WTC11 (cell line): ENCODE measurements around the gene ROBO2. TPM values are rescaled to one million over a fixed set of nuclear protein-coding genes. Genes with fewer than 3 reads are reported as not detected.
A peak's percentile ranks its signal among the peaks of the same experiment; 100 is the strongest.

Source experiments
- ATAC-seq: fragments of 200-7000 bp; cut with Tn5 transposase; 2 replicates; pipeline ENCODE4 v1.10.0; 2021; ENCODE audit warnings: mild to moderate bottlenecking, moderate library complexity
- CTCF ChIA-PET: fragments of 300-600 bp; sonication (Branson Sonifier 250); formaldehyde crosslinking; loops from one replicate; lab custom pipeline; 2021; ENCODE audit warnings: antibody characterized with exemption; lab: Charles Lee
- POLR2A ChIA-PET: fragments of 350-600 bp; sonication (Branson Sonifier 250); formaldehyde crosslinking; loops from one replicate; lab custom pipeline; 2021; ENCODE audit warnings: antibody characterized with exemption; lab: Charles Lee
- DNase-seq: peaks from one replicate; pipeline ENCODE4 v3.0.0; 2021; ENCODE audit warnings: low spot score
- H3K27ac Mint-ChIP-seq: 2 replicates; pipeline ENCODE4 v1.8.0; 2021; ENCODE audit warnings: mixed read lengths
- H3K27me3 Mint-ChIP-seq: 2 replicates; pipeline ENCODE4 v1.8.0; 2021; ENCODE audit warnings: low read depth, mild to moderate bottlenecking, moderate library complexity, mixed read lengths
- H3K36me3 Mint-ChIP-seq: 2 replicates; pipeline ENCODE4 v1.8.0; 2021; ENCODE audit warnings: mixed read lengths
- H3K4me1 Mint-ChIP-seq: 2 replicates; pipeline ENCODE4 v1.8.0; 2022; ENCODE audit warnings: mixed read lengths
- H3K4me3 Mint-ChIP-seq: 2 replicates; pipeline ENCODE4 v1.8.0; 2021; ENCODE audit warnings: mild to moderate bottlenecking, moderate library complexity, mixed read lengths
- H3K9me3 Mint-ChIP-seq: 2 replicates; pipeline ENCODE4 v1.8.0; 2021; ENCODE audit warnings: mixed read lengths
- AR ChIP-seq: fragments of 250-450 bp; sonication (Bioruptor Pico); IDR thresholded peaks from 2 replicates; pipeline ENCODE4 v1.9.0; 2021; ENCODE audit warnings: mild to moderate bottlenecking
- E2F5 ChIP-seq: sonication (generic); formaldehyde crosslinking; IDR thresholded peaks from 2 replicates; pipeline ENCODE4 v1.8.1; 2022; ENCODE audit warnings: mild to moderate bottlenecking, moderate library complexity, missing genetic modification reagents
- ELF4 ChIP-seq: sonication (generic); formaldehyde crosslinking; IDR thresholded peaks from 2 replicates; pipeline ENCODE4 v1.8.1; 2022; ENCODE audit warnings: low read depth, mild to moderate bottlenecking, moderate library complexity, missing genetic modification reagents
- ESRRA ChIP-seq: sonication (generic); formaldehyde crosslinking; IDR thresholded peaks from 2 replicates; pipeline ENCODE4 v1.8.1; 2022; ENCODE audit warnings: mild to moderate bottlenecking, missing genetic modification reagents, borderline replicate concordance
- FOXP1 ChIP-seq: sonication (generic); formaldehyde crosslinking; IDR thresholded peaks from 2 replicates; pipeline ENCODE4 v1.8.0; 2022; ENCODE audit warnings: missing genetic modification reagents, mild to moderate bottlenecking, moderate library complexity, borderline replicate concordance
- GRHL2 ChIP-seq: fragments of 250-450 bp; sonication (Bioruptor Pico); IDR thresholded peaks from 2 replicates; pipeline ENCODE4 v1.8.0; 2022; ENCODE audit warnings: mild to moderate bottlenecking, moderate library complexity; ENCODE audit not compliant: insufficient replicate concordance, severe bottlenecking
- JAZF1 ChIP-seq: fragments of 250-450 bp; sonication (Bioruptor Pico); IDR thresholded peaks from 2 replicates; pipeline ENCODE4 v1.9.0; 2021; ENCODE audit warnings: moderate library complexity, mild to moderate bottlenecking, inconsistent platforms
- MLX ChIP-seq: sonication (generic); formaldehyde crosslinking; IDR thresholded peaks from 2 replicates; pipeline ENCODE4 v1.8.1; 2023; ENCODE audit warnings: mild to moderate bottlenecking, missing genetic modification reagents, moderate library complexity
- MXD4 ChIP-seq: fragments of 250-450 bp; sonication (Bioruptor Pico); IDR thresholded peaks from 2 replicates; pipeline ENCODE4 v1.8.0; 2021; ENCODE audit warnings: mild to moderate bottlenecking, moderate library complexity, borderline replicate concordance
- NFYB ChIP-seq: sonication (generic); formaldehyde crosslinking; conservative IDR thresholded peaks from 2 replicates; pipeline ENCODE4 v1.8.0; 2022; ENCODE audit warnings: low read depth, missing genetic modification reagents
- PREB ChIP-seq: sonication (generic); formaldehyde crosslinking; IDR thresholded peaks from 2 replicates; pipeline ENCODE4 v1.8.1; 2022; ENCODE audit warnings: mild to moderate bottlenecking, missing genetic modification reagents, moderate library complexity, borderline replicate concordance
- PRRX2 ChIP-seq: fragments of 250-450 bp; sonication (Bioruptor Pico); IDR thresholded peaks from 2 replicates; pipeline ENCODE4 v1.8.0; 2021; ENCODE audit warnings: mild to moderate bottlenecking
- TEAD1 ChIP-seq: sonication (generic); formaldehyde crosslinking; IDR thresholded peaks from 2 replicates; pipeline ENCODE4 v1.8.0; 2022; ENCODE audit warnings: mild to moderate bottlenecking, missing genetic modification reagents
- ZNF121 ChIP-seq: sonication (generic); formaldehyde crosslinking; IDR thresholded peaks from 2 replicates; pipeline ENCODE4 v1.8.0; 2023; ENCODE audit warnings: missing genetic modification reagents
- ZNF232 ChIP-seq: sonication (generic); formaldehyde crosslinking; IDR thresholded peaks from 2 replicates; pipeline ENCODE4 v1.8.0; 2022; ENCODE audit warnings: mild to moderate bottlenecking, missing genetic modification reagents
- ZNF281 ChIP-seq: sonication (generic); formaldehyde crosslinking; IDR thresholded peaks from 2 replicates; pipeline ENCODE4 v1.8.0; 2023; ENCODE audit warnings: mild to moderate bottlenecking, missing genetic modification reagents
- ZNF425 ChIP-seq: fragments of 250-450 bp; sonication (Bioruptor Pico); conservative IDR thresholded peaks from 2 replicates; pipeline ENCODE4 v1.9.0; 2021; ENCODE audit warnings: mild to moderate bottlenecking
- ZNF512 ChIP-seq: sonication (generic); formaldehyde crosslinking; IDR thresholded peaks from 2 replicates; pipeline ENCODE4 v1.8.1; 2022; ENCODE audit warnings: missing genetic modification reagents, borderline replicate concordance
- ZNF671 ChIP-seq: fragments of 250-450 bp; sonication (Bioruptor Pico); IDR thresholded peaks from 2 replicates; pipeline ENCODE4 v1.8.0; 2021; ENCODE audit warnings: mild to moderate bottlenecking
- total RNA-seq: library from RNA; stranded (reverse); gene quantifications from 3 replicates; pipeline ENCODE4 v1.2.3, GENCODE V29; 2021

Gene ROBO2
- total RNA-seq, 1 experiment from 2014 or later = 11.7 TPM

GRCh38 chr3:77171026-77171425 lies 131.1 kb downstream of the ROBO2 start:
- H3K27ac Mint-ChIP-seq = no peak overlapping the region
- no peak for TF ChIP-seq FOXP1
- TF ChIP-seq, all 79 proteins: peak for 0
- no peak for ATAC-seq
- CTCF ChIA-PET = no interaction called here
- no peaks in the 10 kb centered on the region for H3K27me3 Mint-ChIP-seq
- H3K36me3 Mint-ChIP-seq = no peaks in the 10 kb centered on the region
- DNase-seq = no peak
- H3K4me1 Mint-ChIP-seq = peaks cover 33% of the 10 kb centered on the region
- peaks cover 4% of the 10 kb centered on the region; the same call in 1 of the 2 replicates for H3K9me3 Mint-ChIP-seq
- POLR2A ChIA-PET = no interaction called here
- H3K4me3 Mint-ChIP-seq = no peak overlapping the region

GRCh38 chr3:77179762-77180161 lies 139.9 kb downstream of the ROBO2 start:
- no peak for TF ChIP-seq ELF4 (CRISPR knock-in tag)
- TF ChIP-seq ZNF232 (CRISPR knock-in tag) = no peak
- TF ChIP-seq ZNF512 (CRISPR knock-in tag) = no peak
- no peak for TF ChIP-seq MLX (CRISPR knock-in tag)
- TF ChIP-seq E2F5 = no peak
- no peak for TF ChIP-seq PRRX2
- no peak for TF ChIP-seq AR
- TF ChIP-seq ZNF425 (CRISPR knock-in tag) = no peak
- no peak for TF ChIP-seq PREB
- no peak for TF ChIP-seq GRHL2 (CRISPR knock-in tag)
- TF ChIP-seq JAZF1 (CRISPR knock-in tag) = no peak
- no peak for TF ChIP-seq MXD4
- no peak for TF ChIP-seq ESRRA (CRISPR knock-in tag)
- no peak for TF ChIP-seq ZNF671
- TF ChIP-seq ZNF281 (CRISPR knock-in tag) = no peak
- TF ChIP-seq TEAD1 (CRISPR knock-in tag) = no peak
- no peak for TF ChIP-seq NFYB (CRISPR knock-in tag)
- no peak for TF ChIP-seq ZNF121 (CRISPR knock-in tag)
- DNase-seq (no peak), ATAC-seq (peak; percentile 46)
- no peak overlapping the region for H3K4me3 Mint-ChIP-seq
- ChIA-PET CTCF (no interaction called here), POLR2A (no interaction called here)
- H3K4me1 Mint-ChIP-seq = peaks cover 3% of the 10 kb centered on the region; the same call in 1 of the 2 replicates
- no peaks in the 10 kb centered on the region for H3K27me3 Mint-ChIP-seq
- no peaks in the 10 kb centered on the region for H3K9me3 Mint-ChIP-seq
- no peak overlapping the region for H3K27ac Mint-ChIP-seq
- no peaks in the 10 kb centered on the region for H3K36me3 Mint-ChIP-seq
